ENCODE measurements around the gene TMEM238L. TPM values are rescaled to one million over a fixed set of nuclear protein-coding genes. Genes with fewer than 3 reads are reported as not detected.

TMEM238L gene
- total and polyA plus RNA-seq, 9 of the 15 experiments (the other 6 are each of a cell fraction or from before 2014, with no cell fraction given), result not detected

DNA sequence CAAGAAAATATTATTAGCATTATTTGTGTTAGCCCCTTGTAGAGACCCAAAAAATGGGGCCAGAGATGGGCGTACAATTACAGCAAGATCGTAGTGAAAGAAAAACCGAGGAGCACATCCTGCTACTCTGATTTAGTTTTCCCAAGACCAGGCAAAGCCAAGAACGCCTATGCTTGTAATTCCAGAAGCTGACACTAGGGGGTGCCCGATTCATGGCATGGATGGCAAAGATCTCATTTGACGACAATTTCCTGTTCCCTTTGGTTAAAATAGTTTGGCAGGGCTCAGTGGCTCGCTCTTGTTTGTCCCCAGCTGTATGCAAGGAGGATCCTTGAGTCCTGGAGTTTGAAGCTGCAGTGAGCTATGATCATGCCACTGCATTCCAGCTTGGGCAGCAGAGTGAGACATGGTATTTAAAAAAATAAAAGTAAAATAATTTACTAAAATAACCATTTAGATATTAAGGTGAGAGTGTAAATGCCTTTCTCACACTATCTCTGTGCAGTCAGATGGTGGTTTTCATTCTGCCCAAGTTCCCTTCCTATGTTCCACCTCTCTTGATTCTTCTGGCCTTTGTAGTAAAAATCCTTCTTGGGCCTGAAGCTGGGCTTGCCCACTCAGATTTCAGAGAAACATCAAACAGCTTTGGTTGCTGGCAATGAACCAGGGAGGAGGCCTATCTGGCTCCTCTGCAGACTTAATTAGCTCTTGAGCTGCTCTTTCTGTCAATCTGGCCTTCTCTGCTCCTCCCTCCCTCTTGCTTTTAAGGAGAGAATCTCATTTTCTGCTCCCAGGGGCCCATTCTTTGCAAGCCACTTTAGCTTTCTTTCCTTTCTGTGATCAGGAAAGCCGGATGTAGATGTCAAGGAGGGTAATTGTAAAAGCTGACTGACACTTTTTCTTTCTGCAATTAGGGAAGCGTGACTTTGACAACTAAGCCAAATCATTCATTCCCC is 31.2 kb downstream of the TMEM238L start:
- Histone ChIP-seq H3K4me3 (no peak overlapping the region), H3K4me2 (ENCODE audit: insufficient read depth, low read length) (no peak overlapping the region), H3K9me1 (ENCODE audit: control insufficient read depth, insufficient read depth, low read length) (no peaks in the 10 kb centered on the region), H4K20me1 (replicated peaks; ENCODE audit: control insufficient read depth, insufficient read depth, low read length) (no peaks in the 10 kb centered on the region), H3K4me1 (replicated peaks in 1 of 2; ENCODE audit: control insufficient read depth in 2 of 2, insufficient read depth in 2 of 2, low read length in 2 of 2) (no peaks in the 10 kb centered on the region), H3K36me3 (ENCODE audit: control insufficient read depth, insufficient read depth, low read length) (no peaks in the 10 kb centered on the region), H3K27ac (ENCODE audit: extremely low read depth, low read depth, low read length) (no peak overlapping the region), H2AFZ (ENCODE audit: low read depth, low read length) (no peak overlapping the region), H3K79me2 (ENCODE audit: control insufficient read depth, insufficient read depth, low read length) (no peaks in the 10 kb centered on the region), H3K27me3 (ENCODE audit: control insufficient read depth in 2 of 2, insufficient read depth in 2 of 2, low read length in 2 of 2) (no peaks in the 10 kb centered on the region), H3K9ac (ENCODE audit: insufficient read depth in 1 of 2, low read depth in 2 of 2, low read length in 2 of 2) (no peak overlapping the region), H3K9me3 (replicated peaks; ENCODE audit: control insufficient read depth, insufficient read depth, low read depth, low read length) (no peaks in the 10 kb centered on the region)
- TF ChIP-seq, protein P1, sequence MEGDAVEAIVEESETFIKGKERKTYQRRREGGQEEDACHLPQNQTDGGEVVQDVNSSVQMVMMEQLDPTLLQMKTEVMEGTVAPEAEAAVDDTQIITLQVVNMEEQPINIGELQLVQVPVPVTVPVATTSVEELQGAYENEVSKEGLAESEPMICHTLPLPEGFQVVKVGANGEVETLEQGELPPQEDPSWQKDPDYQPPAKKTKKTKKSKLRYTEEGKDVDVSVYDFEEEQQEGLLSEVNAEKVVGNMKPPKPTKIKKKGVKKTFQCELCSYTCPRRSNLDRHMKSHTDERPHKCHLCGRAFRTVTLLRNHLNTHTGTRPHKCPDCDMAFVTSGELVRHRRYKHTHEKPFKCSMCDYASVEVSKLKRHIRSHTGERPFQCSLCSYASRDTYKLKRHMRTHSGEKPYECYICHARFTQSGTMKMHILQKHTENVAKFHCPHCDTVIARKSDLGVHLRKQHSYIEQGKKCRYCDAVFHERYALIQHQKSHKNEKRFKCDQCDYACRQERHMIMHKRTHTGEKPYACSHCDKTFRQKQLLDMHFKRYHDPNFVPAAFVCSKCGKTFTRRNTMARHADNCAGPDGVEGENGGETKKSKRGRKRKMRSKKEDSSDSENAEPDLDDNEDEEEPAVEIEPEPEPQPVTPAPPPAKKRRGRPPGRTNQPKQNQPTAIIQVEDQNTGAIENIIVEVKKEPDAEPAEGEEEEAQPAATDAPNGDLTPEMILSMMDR (IDR thresholded peaks at IDR 0.05 in 2 of 3, conservative IDR thresholded peaks at IDR 0.05 in 1 of 3; ENCODE audit: insufficient read depth in 2 of 3, low read depth in 1 of 3, low read length in 3 of 3), result peak; percentile 60 to 72 (median 62)
- peak in 1 of 2 experiments; percentile 42; a peak in 2 of 4 replicates for TF ChIP-seq RAD21 (CRISPR knock-in tag; conservative IDR thresholded peaks at IDR 0.05 in 1 of 2, IDR thresholded peaks at IDR 0.05 in 1 of 2)
- TF ChIP-seq, protein P2, sequence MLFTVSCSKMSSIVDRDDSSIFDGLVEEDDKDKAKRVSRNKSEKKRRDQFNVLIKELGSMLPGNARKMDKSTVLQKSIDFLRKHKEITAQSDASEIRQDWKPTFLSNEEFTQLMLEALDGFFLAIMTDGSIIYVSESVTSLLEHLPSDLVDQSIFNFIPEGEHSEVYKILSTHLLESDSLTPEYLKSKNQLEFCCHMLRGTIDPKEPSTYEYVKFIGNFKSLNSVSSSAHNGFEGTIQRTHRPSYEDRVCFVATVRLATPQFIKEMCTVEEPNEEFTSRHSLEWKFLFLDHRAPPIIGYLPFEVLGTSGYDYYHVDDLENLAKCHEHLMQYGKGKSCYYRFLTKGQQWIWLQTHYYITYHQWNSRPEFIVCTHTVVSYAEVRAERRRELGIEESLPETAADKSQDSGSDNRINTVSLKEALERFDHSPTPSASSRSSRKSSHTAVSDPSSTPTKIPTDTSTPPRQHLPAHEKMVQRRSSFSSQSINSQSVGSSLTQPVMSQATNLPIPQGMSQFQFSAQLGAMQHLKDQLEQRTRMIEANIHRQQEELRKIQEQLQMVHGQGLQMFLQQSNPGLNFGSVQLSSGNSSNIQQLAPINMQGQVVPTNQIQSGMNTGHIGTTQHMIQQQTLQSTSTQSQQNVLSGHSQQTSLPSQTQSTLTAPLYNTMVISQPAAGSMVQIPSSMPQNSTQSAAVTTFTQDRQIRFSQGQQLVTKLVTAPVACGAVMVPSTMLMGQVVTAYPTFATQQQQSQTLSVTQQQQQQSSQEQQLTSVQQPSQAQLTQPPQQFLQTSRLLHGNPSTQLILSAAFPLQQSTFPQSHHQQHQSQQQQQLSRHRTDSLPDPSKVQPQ (CRISPR knock-in tag; IDR thresholded peaks at IDR 0.05; ENCODE audit: borderline replicate concordance), result no peak
- TF ChIP-seq, protein P3, sequence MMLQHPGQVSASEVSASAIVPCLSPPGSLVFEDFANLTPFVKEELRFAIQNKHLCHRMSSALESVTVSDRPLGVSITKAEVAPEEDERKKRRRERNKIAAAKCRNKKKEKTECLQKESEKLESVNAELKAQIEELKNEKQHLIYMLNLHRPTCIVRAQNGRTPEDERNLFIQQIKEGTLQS (IDR thresholded peaks at IDR 0.05), result no peak
- TF ChIP-seq, protein P3 (CRISPR knock-in tag; conservative IDR thresholded peaks at IDR 0.05), result no peak
- no peak for TF ChIP-seq FOXM1 (IDR thresholded peaks at IDR 0.05; ENCODE audit: low read depth)
- no peak for TF ChIP-seq FOXM1 (CRISPR knock-in tag; IDR thresholded peaks at IDR 0.05; ENCODE audit: low read depth)
- TF ChIP-seq, protein P4, sequence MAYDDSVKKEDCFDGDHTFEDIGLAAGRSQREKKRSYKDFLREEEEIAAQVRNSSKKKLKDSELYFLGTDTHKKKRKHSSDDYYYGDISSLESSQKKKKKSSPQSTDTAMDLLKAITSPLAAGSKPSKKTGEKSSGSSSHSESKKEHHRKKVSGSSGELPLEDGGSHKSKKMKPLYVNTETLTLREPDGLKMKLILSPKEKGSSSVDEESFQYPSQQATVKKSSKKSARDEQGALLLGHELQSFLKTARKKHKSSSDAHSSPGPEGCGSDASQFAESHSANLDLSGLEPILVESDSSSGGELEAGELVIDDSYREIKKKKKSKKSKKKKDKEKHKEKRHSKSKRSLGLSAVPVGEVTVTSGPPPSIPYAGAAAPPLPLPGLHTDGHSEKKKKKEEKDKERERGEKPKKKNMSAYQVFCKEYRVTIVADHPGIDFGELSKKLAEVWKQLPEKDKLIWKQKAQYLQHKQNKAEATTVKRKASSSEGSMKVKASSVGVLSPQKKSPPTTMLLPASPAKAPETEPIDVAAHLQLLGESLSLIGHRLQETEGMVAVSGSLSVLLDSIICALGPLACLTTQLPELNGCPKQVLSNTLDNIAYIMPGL (CRISPR knock-in tag; IDR thresholded peaks at IDR 0.05), result no peak
- WGBS (ENCODE audit: insufficient coverage, low coverage, missing lambda C conversion rate), result 0% methylated on average over 9 of the region's 9 CpGs
- BruUV-seq (replicated peaks), result no TSS peak
- POLR2A ChIA-PET, result interaction anchor here (1.1 kb wide), 1 partner anchor 19 kb away, joined by 3 read pairs; no protein-coding TSS in a partner anchor
- no peak for ATAC-seq
- in situ Hi-C loops (cut with MboI), result no loop called here
- intact Hi-C loops (cut with micrococcal nuclease), result no loop called here
- DNase-seq (ENCODE audit: extremely low read depth in 1 of 4, low spot score in 3 of 4), result peak; percentile 26 to 50 (median 44)
- peak; percentile 32 for FAIRE-seq
- CTCF ChIA-PET (ENCODE audit: low intra/inter-chr PET ratio), result no interaction called here

Measured in K562 (cell line).